PC-9 (cell line): ENCODE measurements around the gene PHOSPHO1.

ENCODE experiments used
- CTCF ChIP-seq: fragments of 200-600 bp; sonication (generic); conservative IDR thresholded peaks from 2 replicates; pipeline ENCODE4 v1.6.1; 2017; ENCODE audit warnings: mixed run types, antibody characterized with exemption, mild to moderate bottlenecking, moderate library complexity
- EZH2 ChIP-seq: fragments of 200-600 bp; sonication (generic); IDR thresholded peaks from 2 replicates; pipeline ENCODE4 v1.8.0; 2017; ENCODE audit warnings: antibody characterized with exemption, low read depth

GRCh38 chr17:49239963-49240362 lies 9.4 kb upstream of the PHOSPHO1 start:
- TF ChIP-seq CTCF (no peak), EZH2 (no peak)
